ENCODE measurements around the gene NME4.

DNA sequence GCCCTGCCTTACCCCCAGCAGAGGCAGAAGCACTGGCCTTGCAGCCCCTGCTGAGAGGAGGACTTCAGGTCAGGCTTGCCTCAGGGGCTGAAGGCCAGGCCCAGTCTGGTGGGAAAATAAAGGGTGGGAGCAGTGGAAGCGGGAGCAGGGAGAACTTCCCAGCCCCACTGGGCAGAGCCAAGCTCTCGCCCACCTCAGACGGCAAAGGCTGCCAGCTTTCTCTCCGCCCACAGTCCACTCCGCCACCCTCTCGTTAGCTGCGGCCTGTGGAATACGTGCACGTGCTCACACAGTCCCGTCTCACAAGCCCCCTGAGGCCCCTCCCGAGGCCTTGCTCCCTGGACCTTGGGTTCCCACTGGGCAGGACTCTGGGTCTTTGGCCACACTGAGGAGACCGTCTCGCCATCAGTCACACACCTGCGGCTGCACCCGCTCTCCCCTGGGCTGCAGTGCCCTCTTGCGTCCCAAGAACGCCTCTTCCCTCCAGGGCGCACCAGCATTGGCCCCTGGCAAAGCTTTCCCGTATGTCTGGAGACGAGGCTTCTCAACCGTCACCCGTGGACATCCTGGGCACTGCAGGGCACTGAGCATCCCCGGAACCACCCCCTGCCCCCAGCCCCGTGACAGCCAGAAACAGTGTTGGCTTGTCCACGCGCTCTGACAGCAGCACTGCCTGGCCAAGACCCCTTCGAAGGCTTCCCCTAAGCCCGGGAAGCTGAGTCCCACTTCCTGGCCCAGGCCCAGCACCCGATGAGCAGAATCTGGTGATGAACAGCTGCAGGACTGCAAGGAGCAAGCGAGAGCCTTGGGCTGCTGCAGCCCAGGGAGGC lies 34.9 kb upstream of the NME4 start:
- TF ChIP-seq, protein P1, sequence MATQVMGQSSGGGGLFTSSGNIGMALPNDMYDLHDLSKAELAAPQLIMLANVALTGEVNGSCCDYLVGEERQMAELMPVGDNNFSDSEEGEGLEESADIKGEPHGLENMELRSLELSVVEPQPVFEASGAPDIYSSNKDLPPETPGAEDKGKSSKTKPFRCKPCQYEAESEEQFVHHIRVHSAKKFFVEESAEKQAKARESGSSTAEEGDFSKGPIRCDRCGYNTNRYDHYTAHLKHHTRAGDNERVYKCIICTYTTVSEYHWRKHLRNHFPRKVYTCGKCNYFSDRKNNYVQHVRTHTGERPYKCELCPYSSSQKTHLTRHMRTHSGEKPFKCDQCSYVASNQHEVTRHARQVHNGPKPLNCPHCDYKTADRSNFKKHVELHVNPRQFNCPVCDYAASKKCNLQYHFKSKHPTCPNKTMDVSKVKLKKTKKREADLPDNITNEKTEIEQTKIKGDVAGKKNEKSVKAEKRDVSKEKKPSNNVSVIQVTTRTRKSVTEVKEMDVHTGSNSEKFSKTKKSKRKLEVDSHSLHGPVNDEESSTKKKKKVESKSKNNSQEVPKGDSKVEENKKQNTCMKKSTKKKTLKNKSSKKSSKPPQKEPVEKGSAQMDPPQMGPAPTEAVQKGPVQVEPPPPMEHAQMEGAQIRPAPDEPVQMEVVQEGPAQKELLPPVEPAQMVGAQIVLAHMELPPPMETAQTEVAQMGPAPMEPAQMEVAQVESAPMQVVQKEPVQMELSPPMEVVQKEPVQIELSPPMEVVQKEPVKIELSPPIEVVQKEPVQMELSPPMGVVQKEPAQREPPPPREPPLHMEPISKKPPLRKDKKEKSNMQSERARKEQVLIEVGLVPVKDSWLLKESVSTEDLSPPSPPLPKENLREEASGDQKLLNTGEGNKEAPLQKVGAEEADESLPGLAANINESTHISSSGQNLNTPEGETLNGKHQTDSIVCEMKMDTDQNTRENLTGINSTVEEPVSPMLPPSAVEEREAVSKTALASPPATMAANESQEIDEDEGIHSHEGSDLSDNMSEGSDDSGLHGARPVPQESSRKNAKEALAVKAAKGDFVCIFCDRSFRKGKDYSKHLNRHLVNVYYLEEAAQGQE (IDR thresholded peaks at IDR 0.05; ENCODE audit: insufficient replicate concordance, low read depth): no peak
- no peak for TF ChIP-seq SPI1 (IDR thresholded peaks at IDR 0.05; ENCODE audit: borderline replicate concordance, low read depth)
- TF ChIP-seq, protein P2, sequence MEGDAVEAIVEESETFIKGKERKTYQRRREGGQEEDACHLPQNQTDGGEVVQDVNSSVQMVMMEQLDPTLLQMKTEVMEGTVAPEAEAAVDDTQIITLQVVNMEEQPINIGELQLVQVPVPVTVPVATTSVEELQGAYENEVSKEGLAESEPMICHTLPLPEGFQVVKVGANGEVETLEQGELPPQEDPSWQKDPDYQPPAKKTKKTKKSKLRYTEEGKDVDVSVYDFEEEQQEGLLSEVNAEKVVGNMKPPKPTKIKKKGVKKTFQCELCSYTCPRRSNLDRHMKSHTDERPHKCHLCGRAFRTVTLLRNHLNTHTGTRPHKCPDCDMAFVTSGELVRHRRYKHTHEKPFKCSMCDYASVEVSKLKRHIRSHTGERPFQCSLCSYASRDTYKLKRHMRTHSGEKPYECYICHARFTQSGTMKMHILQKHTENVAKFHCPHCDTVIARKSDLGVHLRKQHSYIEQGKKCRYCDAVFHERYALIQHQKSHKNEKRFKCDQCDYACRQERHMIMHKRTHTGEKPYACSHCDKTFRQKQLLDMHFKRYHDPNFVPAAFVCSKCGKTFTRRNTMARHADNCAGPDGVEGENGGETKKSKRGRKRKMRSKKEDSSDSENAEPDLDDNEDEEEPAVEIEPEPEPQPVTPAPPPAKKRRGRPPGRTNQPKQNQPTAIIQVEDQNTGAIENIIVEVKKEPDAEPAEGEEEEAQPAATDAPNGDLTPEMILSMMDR (IDR thresholded peaks at IDR 0.05; ENCODE audit: insufficient read depth, low read length): peak; percentile 92
- no peak for TF ChIP-seq POLR2AphosphoS5 (IDR thresholded peaks at IDR 0.05; ENCODE audit: low read depth)

Data from HL-60 (cell line).